ENCODE measurements around the gene L3MBTL4.
A peak's percentile ranks its signal among the peaks of the same experiment; 100 is the strongest.
"Not testable (repeated sequence)": the region's sequence is repeated elsewhere in the genome, so short reads cannot be mapped to it uniquely, and the experiment has no call there.

L3MBTL4 gene

GRCh38 chr18:6414723-6415417 lies at the start of gene L3MBTL4:
TSS of gene L3MBTL4 (minus strand) at chr18:6414911. CDS start at chr18:6311625, 103,286 bp downstream.
- peak; percentile 59 for DNase-seq

GRCh38 chr18:6452194-6452593 lies 37.5 kb upstream of the L3MBTL4 start:
- no peak for DNase-seq

- no peak for DNase-seq
Observed at GRCh38 chr18:6449213-6449612, 34.5 kb upstream of the L3MBTL4 start.

- DNase-seq: no peak
Observed at GRCh38 chr18:6444466-6445228, 29.9 kb upstream of the L3MBTL4 start.

GRCh38 chr18:6441200-6441599 lies 26.5 kb upstream of the L3MBTL4 start:
- DNase-seq: no peak

GRCh38 chr18:6437937-6438818 lies 23.5 kb upstream of the L3MBTL4 start:
- no peak for DNase-seq

GRCh38 chr18:6435731-6436130 lies 21.0 kb upstream of the L3MBTL4 start:
- no peak for DNase-seq

GRCh38 chr18:6434987-6435709 lies 20.4 kb upstream of the L3MBTL4 start:
- no peak for DNase-seq

GRCh38 chr18:6434481-6434880 lies 19.8 kb upstream of the L3MBTL4 start:
- no peak for DNase-seq

- no peak for DNase-seq
Observed at GRCh38 chr18:6431659-6432318, 17.1 kb upstream of the L3MBTL4 start.

GRCh38 chr18:6428851-6429395 lies 14.2 kb upstream of the L3MBTL4 start:
- no peak for DNase-seq

GRCh38 chr18:6427286-6427685 lies 12.6 kb upstream of the L3MBTL4 start:
- DNase-seq: no peak

- no peak for DNase-seq
Observed at GRCh38 chr18:6423289-6423688, 8.6 kb upstream of the L3MBTL4 start.

- peak; percentile 72 for DNase-seq
Observed at GRCh38 chr18:6414118-6414722, 491 bp downstream of the L3MBTL4 start.

GRCh38 chr18:6413579-6414117 lies 1.1 kb downstream of the L3MBTL4 start:
- DNase-seq: no peak

GRCh38 chr18:6412933-6413472 lies 1.7 kb downstream of the L3MBTL4 start:
- DNase-seq: no peak

- no peak for DNase-seq
Observed at GRCh38 chr18:6411382-6411781, 3.3 kb downstream of the L3MBTL4 start.

- no peak for DNase-seq
Observed at GRCh38 chr18:6409933-6410332, 4.8 kb downstream of the L3MBTL4 start.

GRCh38 chr18:6408543-6408942 lies 6.2 kb downstream of the L3MBTL4 start:
- not testable (repeated sequence) for DNase-seq

GRCh38 chr18:6406910-6407470 lies 7.7 kb downstream of the L3MBTL4 start:
- no peak for DNase-seq
